Astrocyte of the spinal cord (primary cell): ENCODE data around the gene PCDHGB7.
"Not testable (repeated sequence)": the region's sequence is repeated elsewhere in the genome, so short reads cannot be mapped to it uniquely, and the experiment has no call there.

ENCODE experiments used
- DNase-seq: peaks from one replicate; pipeline ENCODE4 v3.0.0; 2011; ENCODE audit warnings: low read depth, low spot score
- H3K4me3 ChIP-seq: 2 replicates; pipeline ENCODE4 v1.5.1; 2011; ENCODE audit warnings: low read depth, mild to moderate bottlenecking, low read length, moderate library complexity
- in situ Hi-C: cut with HindIII; loops from 2 replicates; pipeline ENCODE4 v1.10.0; 2017; ENCODE audit warnings: low sequenced_read_pairs
- TF ChIP-seq, protein P1 (sequence below): IDR thresholded peaks from 2 replicates; pipeline ENCODE4 v1.5.1; 2012; ENCODE audit warnings: low read depth, mild to moderate bottlenecking, low read length, inconsistent platforms

Gene PCDHGB7

DNA sequence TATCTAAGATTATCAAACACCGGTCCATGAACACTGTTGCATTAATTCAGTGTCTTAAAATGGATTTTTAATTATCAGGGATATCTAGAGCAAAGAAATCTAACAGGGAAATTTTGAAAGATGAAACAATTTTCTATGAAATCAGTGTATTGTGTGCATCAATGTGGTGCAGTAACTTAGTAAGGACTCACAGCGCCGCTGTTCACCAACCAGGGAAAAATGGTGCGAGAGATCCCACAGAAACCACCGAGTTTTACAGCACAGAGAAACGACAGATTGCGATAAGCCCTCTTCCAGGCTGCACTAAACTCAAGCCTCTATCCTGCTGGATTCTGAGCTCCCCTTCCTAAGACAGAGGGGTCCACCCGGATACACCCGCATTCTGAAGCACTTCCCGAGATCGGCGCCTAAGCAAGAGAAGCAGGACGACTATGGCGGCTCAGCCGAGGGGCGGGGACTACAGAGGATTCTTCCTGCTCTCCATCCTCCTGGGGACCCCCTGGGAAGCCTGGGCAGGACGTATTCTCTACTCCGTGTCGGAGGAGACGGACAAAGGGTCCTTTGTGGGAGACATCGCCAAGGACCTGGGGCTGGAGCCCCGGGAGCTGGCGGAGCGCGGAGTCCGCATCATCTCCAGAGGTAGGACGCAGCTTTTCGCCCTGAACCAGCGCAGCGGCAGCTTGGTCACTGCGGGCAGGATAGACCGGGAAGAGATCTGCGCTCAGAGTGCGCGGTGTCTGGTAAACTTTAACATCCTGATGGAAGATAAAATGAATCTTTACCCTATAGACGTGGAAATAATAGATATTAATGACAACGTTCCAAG is 34.8 kb upstream of the PCDHGB7 start, which contains the start of gene PCDHGA7:
TSS of gene PCDHGA7 (plus strand) at position 274 of the 826 bp plus-strand sequence. CDS start at position 432, 158 bp downstream.
- DNase-seq, result peak; percentile 56
- H3K4me3 ChIP-seq, result peak within 1 kb of the TSS; percentile 46
- TF ChIP-seq, protein P1, sequence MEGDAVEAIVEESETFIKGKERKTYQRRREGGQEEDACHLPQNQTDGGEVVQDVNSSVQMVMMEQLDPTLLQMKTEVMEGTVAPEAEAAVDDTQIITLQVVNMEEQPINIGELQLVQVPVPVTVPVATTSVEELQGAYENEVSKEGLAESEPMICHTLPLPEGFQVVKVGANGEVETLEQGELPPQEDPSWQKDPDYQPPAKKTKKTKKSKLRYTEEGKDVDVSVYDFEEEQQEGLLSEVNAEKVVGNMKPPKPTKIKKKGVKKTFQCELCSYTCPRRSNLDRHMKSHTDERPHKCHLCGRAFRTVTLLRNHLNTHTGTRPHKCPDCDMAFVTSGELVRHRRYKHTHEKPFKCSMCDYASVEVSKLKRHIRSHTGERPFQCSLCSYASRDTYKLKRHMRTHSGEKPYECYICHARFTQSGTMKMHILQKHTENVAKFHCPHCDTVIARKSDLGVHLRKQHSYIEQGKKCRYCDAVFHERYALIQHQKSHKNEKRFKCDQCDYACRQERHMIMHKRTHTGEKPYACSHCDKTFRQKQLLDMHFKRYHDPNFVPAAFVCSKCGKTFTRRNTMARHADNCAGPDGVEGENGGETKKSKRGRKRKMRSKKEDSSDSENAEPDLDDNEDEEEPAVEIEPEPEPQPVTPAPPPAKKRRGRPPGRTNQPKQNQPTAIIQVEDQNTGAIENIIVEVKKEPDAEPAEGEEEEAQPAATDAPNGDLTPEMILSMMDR, result peak; percentile 59
- in situ Hi-C loops, result no loop called here

DNA sequence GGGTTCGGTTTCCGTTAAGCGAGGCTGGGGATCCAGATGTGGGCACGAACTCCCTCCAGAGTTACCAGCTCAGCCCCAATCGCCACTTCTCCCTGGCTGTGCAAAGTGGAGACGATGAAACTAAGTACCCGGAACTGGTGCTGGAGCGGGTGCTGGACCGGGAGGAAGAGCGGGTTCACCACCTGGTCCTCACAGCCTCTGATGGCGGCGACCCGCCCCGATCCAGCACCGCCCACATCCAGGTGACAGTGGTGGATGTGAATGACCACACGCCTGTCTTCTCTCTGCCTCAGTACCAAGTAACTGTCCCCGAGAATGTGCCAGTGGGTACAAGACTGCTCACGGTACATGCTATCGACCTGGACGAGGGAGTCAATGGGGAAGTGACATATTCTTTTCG is 34.1 kb upstream of the PCDHGB7 start:
- in situ Hi-C loops, result no loop called here
- H3K4me3 ChIP-seq, result peak overlapping the region; percentile 46
- TF ChIP-seq, protein P1, result no peak
- no peak for DNase-seq

DNA sequence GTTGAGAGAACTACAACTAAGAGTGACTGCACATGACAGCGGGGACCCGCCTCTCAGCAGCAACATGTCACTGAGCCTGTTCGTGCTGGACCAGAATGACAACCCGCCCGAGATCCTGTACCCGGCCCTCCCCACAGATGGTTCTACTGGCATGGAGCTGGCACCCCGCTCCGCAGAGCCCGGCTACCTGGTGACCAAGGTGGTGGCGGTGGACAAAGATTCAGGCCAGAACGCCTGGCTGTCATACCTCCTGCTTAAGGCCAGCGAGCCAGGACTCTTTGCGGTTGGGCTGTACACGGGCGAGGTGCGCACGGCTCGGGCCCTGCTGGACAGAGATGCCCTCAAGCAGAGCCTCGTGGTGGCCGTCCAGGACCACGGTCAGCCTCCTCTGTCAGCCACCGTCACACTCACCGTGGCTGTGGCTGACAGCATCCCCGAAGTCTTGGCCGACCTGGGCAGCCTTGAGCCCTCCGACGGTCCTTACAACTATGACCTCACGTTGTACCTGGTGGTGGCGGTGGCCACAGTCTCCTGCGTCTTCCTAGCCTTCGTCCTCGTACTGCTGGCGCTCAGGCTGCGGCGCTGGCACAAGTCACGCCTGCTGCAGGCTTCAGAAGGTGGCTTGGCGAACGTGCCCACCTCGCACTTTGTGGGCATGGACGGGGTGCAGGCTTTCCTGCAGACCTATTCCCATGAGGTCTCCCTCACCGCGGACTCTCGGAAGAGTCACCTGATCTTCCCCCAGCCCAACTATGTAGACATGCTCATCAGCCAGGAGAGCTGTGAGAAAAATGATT is 32.8 kb upstream of the PCDHGB7 start:
- in situ Hi-C loops, result no loop called here
- no peak overlapping the region for H3K4me3 ChIP-seq
- DNase-seq, result no peak

DNA sequence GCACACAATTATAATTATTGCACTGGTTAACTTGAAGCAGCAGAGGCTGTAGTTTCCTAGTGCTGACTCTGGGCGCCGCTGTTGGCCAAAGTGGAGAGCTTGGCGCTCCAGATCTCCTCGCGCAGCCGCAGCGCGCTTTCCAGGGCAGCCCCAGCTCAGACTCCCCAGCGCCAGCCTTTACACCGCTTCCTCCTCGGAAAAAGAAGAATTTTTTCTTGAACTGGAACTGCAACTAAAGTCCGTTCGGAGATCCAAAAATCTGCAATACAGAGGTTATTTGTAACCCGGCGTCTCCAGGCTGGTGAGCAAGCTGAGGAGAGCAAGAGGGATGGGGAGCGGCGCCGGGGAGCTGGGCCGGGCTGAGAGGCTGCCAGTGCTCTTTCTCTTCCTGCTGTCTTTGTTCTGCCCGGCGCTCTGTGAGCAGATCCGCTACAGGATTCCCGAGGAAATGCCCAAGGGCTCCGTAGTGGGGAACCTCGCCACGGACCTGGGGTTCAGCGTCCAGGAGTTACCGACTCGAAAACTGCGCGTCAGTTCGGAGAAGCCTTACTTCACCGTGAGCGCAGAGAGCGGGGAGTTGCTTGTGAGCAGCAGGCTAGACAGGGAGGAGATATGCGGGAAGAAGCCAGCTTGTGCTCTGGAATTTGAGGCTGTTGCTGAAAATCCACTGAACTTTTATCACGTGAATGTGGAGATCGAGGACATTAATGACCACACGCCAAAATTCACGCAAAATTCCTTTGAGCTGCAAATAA is 29.7 kb upstream of the PCDHGB7 start, which contains the start of gene PCDHGB4:
TSS of gene PCDHGB4 (plus strand) at position 142 of the 755 bp plus-strand sequence. CDS start at position 329, 187 bp downstream.
- peak; percentile 55 for DNase-seq
- peak within 1 kb of the TSS; percentile 33 for H3K4me3 ChIP-seq
- TF ChIP-seq, protein P1, result peak; percentile 53
- in situ Hi-C loops, result not testable (repeated sequence)

More for the DNA sequence above, 32.8 kb upstream of the PCDHGB7 start:
- TF ChIP-seq, protein P1, result no peak

DNA sequence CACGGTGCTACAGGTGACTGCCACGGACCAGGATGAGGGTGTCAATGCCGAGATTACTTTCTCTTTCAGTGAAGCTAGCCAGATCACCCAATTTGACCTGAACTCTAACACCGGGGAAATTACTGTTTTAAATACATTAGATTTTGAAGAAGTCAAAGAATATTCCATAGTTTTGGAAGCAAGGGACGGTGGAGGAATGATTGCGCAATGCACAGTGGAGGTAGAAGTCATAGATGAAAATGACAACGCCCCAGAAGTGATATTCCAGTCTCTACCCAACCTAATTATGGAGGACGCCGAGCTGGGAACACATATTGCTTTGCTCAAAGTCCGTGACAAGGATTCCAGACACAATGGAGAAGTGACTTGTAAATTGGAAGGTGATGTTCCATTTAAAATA is 28.8 kb upstream of the PCDHGB7 start:
- no peak for DNase-seq
- in situ Hi-C loops, result no loop called here
- no peak overlapping the region for H3K4me3 ChIP-seq
- TF ChIP-seq, protein P1, result no peak
